ENCODE results near the gene CNGA1.
A peak's percentile ranks its signal among the peaks of the same experiment; 100 is the strongest.
"Not testable (repeated sequence)": the region's sequence is repeated elsewhere in the genome, so short reads cannot be mapped to it uniquely, and the experiment has no call there.

Gene CNGA1

DNA sequence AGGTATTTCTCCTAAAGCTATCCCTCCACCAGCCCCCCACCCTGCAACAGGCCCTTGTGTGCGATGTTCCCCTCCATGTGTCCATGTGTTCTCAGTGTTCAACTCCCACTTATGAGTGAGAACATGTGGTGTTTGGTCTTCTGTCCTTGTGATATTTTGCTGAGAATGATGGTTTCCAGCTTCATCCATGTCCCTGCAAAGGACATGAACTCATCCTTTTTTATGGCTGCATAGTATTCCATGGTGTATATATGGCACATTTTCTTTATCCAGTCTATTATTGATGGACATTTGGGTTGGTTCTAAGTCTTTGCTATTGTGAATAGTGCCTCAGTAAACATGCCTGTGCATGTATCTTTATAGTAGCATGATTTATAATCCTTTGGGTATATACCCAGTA, 99.3 kb downstream of the CNGA1 start:
- not testable (repeated sequence) for H3K27me3 ChIP-seq (ENCODE audit: control insufficient read depth, insufficient read depth, low read length); H3K4me1 ChIP-seq (ENCODE audit: control insufficient read depth, insufficient read depth, low read length); H3K4me3 ChIP-seq (ENCODE audit: low read depth, low read length); H3K36me3 ChIP-seq (ENCODE audit: control insufficient read depth, insufficient read depth, low read length); H3K9me3 ChIP-seq (ENCODE audit: control insufficient read depth, insufficient read depth, low read length); H3K9ac ChIP-seq (ENCODE audit: low read depth, low read length)

DNA sequence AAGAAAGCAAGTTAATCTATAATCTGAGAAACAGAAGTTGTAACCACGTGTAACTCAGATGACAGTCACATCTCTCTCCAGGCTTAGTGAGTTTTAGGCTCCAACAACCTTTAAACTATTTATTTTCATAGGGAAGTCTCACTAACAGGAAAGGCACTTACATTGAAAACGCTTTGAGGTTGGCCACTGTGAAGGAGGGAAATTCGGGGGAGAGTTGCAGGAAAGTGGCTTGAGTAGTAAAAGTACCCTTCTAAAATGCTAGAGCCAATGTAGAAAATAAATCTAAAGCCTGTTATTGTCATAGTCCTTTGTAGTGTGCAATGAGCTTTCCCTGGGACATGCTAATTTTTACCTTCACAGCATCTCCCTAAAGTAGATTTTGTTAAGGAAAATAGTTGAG, 101.1 kb downstream of the CNGA1 start:
- peak overlapping the region; percentile 85 for H3K4me3 ChIP-seq (ENCODE audit: low read depth, low read length)
- no peak overlapping the region for H3K9ac ChIP-seq (ENCODE audit: low read depth, low read length)
- H3K4me1 ChIP-seq (ENCODE audit: control insufficient read depth, insufficient read depth, low read length): peaks cover 6% of the 10 kb centered on the region
- H3K9me3 ChIP-seq (ENCODE audit: control insufficient read depth, insufficient read depth, low read length): no peaks in the 10 kb centered on the region
- H3K36me3 ChIP-seq (ENCODE audit: control insufficient read depth, insufficient read depth, low read length): no peaks in the 10 kb centered on the region
- peaks cover 3% of the 10 kb centered on the region for H3K27me3 ChIP-seq (ENCODE audit: control insufficient read depth, insufficient read depth, low read length)

DNA sequence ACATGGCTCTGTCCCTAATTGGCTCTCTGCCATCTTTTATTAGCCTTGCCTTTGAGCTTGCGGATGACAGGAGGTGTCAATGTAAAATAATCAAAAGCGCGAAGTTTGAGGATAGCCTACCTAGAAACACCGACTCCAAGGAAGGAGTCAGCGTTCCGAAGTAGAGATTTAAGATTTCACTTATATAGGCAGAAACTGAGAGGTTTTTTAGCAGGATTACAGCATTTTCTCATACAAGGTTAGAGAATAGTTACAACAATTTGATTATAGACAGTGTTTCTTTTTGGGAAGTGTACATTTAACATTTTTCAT, 101.6 kb downstream of the CNGA1 start:
- Histone ChIP-seq H3K36me3 (ENCODE audit: control insufficient read depth, insufficient read depth, low read length) (no peaks in the 10 kb centered on the region), H3K4me1 (ENCODE audit: control insufficient read depth, insufficient read depth, low read length) (peaks cover 6% of the 10 kb centered on the region), H3K27me3 (ENCODE audit: control insufficient read depth, insufficient read depth, low read length) (peaks cover 3% of the 10 kb centered on the region), H3K9me3 (ENCODE audit: control insufficient read depth, insufficient read depth, low read length) (no peaks in the 10 kb centered on the region), H3K4me3 (ENCODE audit: low read depth, low read length) (peak overlapping the region; percentile 85), H3K9ac (ENCODE audit: low read depth, low read length) (no peak overlapping the region)

DNA sequence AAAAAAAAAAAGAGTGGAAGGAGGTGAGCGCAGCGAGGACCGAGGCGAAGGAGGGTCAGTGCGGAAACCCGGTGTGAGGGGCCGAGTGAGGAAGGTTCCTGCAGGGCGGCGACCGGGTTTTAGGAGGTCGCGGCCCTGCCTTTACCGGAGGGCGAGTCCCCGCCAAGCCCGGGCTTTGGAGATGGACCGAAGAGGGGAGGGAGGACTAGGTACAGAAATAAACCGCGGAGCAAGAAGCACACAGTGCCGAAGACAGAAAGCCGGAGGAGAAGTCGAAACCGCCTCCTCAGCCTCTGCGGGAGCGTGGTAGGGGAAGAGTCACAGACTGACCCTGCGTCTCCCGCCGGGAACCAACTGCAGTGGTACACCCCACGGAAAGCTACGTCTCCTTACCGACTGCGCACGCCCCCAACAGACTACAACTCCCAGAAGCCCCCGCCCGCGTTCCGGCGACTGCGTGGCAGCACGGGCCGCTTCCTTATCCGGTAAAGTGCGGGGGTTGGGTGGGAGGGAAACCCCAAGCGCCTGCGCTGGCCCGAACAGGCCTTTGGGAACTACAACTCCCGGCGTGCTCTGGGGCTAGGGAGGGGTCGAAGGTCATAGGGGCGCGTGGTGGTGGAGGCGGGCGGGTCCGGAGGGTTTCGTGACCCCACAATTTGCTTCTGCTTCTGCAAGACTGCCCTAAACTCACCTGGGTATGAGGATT, 102.1 kb downstream of the CNGA1 start, which contains the start of gene NFXL1:
TSS of gene NFXL1 (minus strand) at position 364 of the 706 bp plus-strand sequence. CDS start 380 bp downstream, outside the sequence.
- Histone ChIP-seq H3K4me3 (ENCODE audit: low read depth, low read length) (peak within 1 kb of the TSS; percentile 85), H3K9me3 (ENCODE audit: control insufficient read depth, insufficient read depth, low read length) (no peaks in the 10 kb centered on the region), H3K36me3 (ENCODE audit: control insufficient read depth, insufficient read depth, low read length) (no peaks in the 10 kb centered on the region), H3K4me1 (ENCODE audit: control insufficient read depth, insufficient read depth, low read length) (peaks cover 6% of the 10 kb centered on the region), H3K9ac (ENCODE audit: low read depth, low read length) (peak within 1 kb of the TSS; percentile 86), H3K27me3 (ENCODE audit: control insufficient read depth, insufficient read depth, low read length) (peaks cover 3% of the 10 kb centered on the region)

DNA sequence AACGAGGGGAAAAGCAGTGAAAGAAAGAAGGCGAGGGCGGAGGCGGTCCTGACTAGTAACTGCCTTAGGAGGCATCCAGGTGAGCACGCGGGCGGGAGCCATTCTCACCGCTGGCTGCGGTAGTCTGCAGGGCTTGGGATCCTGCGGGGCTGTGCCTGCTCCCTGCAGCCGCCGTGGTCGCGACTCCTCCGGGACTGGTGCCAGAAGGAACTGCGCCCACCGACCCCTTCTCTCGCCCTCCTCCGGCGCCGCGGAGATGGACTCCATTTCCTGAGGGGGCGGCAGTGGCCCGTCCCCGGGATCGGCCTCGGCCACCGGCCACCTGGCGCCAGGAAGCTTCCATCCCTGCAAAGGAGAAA, 102.6 kb downstream of the CNGA1 start:
- Histone ChIP-seq H3K27me3 (ENCODE audit: control insufficient read depth, insufficient read depth, low read length) (peaks cover 3% of the 10 kb centered on the region), H3K4me1 (ENCODE audit: control insufficient read depth, insufficient read depth, low read length) (peaks cover 6% of the 10 kb centered on the region), H3K9ac (ENCODE audit: low read depth, low read length) (peak overlapping the region; percentile 86), H3K36me3 (ENCODE audit: control insufficient read depth, insufficient read depth, low read length) (no peaks in the 10 kb centered on the region), H3K9me3 (ENCODE audit: control insufficient read depth, insufficient read depth, low read length) (no peaks in the 10 kb centered on the region), H3K4me3 (ENCODE audit: low read depth, low read length) (peak overlapping the region; percentile 85)

DNA sequence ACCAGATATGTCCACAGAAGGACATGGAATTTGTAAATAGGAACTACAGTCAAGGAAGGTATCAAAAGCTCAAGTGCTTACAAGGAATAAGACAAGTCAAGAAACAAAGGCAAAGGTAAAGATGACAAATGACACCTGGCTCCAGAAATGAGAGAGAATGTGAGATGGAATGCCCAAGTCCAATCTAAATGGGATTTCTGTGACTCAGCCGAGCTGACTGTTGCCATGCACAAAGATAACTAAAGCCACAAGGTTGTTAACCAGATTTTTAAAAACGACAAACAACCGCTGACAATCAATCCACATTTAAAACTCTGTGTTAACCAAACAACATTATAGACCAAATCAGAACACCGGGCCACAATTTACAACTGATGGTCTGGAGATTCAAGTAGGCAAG, 103.2 kb downstream of the CNGA1 start:
- Histone ChIP-seq H3K4me3 (ENCODE audit: low read depth, low read length) (peak overlapping the region; percentile 85), H3K36me3 (ENCODE audit: control insufficient read depth, insufficient read depth, low read length) (no peaks in the 10 kb centered on the region), H3K9me3 (ENCODE audit: control insufficient read depth, insufficient read depth, low read length) (no peaks in the 10 kb centered on the region), H3K27me3 (ENCODE audit: control insufficient read depth, insufficient read depth, low read length) (peaks cover 3% of the 10 kb centered on the region), H3K9ac (ENCODE audit: low read depth, low read length) (peak overlapping the region; percentile 86), H3K4me1 (ENCODE audit: control insufficient read depth, insufficient read depth, low read length) (peaks cover 6% of the 10 kb centered on the region)

DNA sequence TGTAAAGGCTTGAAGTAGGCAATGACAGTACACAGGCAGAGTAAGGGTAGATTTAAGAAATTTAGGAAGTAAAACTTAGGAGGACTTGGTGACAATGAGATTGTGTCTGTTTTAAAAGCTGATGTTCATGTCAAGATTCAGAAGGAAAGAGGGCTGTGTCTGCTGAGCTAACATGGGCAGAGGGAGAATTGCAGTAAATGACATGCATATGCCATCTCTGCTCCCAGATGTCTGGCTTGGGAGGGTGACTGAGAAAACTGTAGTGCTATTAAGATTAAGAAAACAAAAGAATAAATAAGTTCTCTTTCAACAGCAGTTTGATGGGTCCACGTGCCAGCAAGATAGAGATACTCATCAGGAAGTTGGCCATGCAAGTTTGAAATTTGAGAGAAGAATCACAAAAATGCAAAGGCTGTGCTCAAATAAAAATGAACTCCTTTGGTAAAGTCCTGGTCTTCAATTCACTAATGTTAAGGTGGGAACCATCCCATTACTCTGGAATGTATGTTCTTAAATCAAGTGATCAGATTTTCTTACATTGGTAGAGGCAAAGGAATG, 109.3 kb downstream of the CNGA1 start:
- peaks cover 3% of the 10 kb centered on the region for H3K4me1 ChIP-seq (ENCODE audit: control insufficient read depth, insufficient read depth, low read length)
- H3K9me3 ChIP-seq (ENCODE audit: control insufficient read depth, insufficient read depth, low read length): no peaks in the 10 kb centered on the region
- no peak overlapping the region for H3K9ac ChIP-seq (ENCODE audit: low read depth, low read length)
- H3K27me3 ChIP-seq (ENCODE audit: control insufficient read depth, insufficient read depth, low read length): no peaks in the 10 kb centered on the region
- peaks cover 5% of the 10 kb centered on the region for H3K36me3 ChIP-seq (ENCODE audit: control insufficient read depth, insufficient read depth, low read length)
- H3K4me3 ChIP-seq (ENCODE audit: low read depth, low read length): no peak overlapping the region

DNA sequence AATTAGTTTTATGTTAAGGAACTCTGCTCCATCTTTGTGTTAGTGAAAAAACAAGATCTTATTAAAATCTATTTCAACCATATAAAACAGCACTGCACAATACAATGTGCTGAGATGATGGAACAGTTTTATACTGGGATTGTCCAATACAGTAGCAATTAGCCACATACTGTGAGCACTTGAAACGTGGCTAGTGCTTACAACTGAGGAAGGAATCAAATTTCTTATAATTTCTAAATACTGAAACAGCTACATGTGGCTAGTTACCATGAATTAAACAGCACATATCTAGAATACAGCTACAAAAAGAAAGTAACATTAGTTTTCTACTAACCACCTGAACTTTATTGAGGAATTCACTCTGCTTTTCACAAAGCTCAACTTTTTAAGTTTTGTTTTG, 116.8 kb downstream of the CNGA1 start:
- Histone ChIP-seq H3K36me3 (ENCODE audit: control insufficient read depth, insufficient read depth, low read length) (peaks cover 18% of the 10 kb centered on the region), H3K4me1 (ENCODE audit: control insufficient read depth, insufficient read depth, low read length) (no peaks in the 10 kb centered on the region)

DNA sequence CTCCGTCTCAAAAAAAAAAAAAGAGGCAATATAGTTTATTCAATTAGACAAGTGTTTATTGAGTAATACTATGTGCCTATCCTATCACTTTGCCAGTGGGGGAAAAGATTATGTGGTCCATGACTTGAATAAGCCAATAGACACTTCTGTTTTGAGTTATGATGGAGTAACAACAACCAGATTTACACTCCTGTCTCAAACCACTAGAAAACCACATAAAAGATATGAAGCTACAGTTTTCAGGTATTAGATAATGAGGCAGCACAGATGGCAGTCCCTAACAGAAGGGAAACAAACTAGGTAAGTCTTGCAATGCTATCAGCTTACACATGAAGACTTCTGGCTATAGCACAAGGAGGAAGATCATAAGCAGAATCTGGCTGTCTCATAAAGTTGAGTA, 124.6 kb downstream of the CNGA1 start:
- no peaks in the 10 kb centered on the region for H3K9me3 ChIP-seq (ENCODE audit: control insufficient read depth, insufficient read depth, low read length)
- no peaks in the 10 kb centered on the region for H3K4me1 ChIP-seq (ENCODE audit: control insufficient read depth, insufficient read depth, low read length)
- H3K36me3 ChIP-seq (ENCODE audit: control insufficient read depth, insufficient read depth, low read length): peaks cover 11% of the 10 kb centered on the region
- no peak overlapping the region for H3K4me3 ChIP-seq (ENCODE audit: low read depth, low read length)
- no peaks in the 10 kb centered on the region for H3K27me3 ChIP-seq (ENCODE audit: control insufficient read depth, insufficient read depth, low read length)
- H3K9ac ChIP-seq (ENCODE audit: low read depth, low read length): no peak overlapping the region

More for the DNA sequence above, 116.8 kb downstream of the CNGA1 start:
- H3K4me3 ChIP-seq (ENCODE audit: low read depth, low read length): no peak overlapping the region
- H3K9me3 ChIP-seq (ENCODE audit: control insufficient read depth, insufficient read depth, low read length): no peaks in the 10 kb centered on the region
- H3K27me3 ChIP-seq (ENCODE audit: control insufficient read depth, insufficient read depth, low read length): no peaks in the 10 kb centered on the region
- no peak overlapping the region for H3K9ac ChIP-seq (ENCODE audit: low read depth, low read length)
